GM12878 (cell line): Measurements from ENCODE around the gene FERMT2. TPM values are rescaled to one million over a fixed set of nuclear protein-coding genes. Genes with fewer than 3 reads are reported as not detected.
"Not testable (repeated sequence)": the region's sequence is repeated elsewhere in the genome, so short reads cannot be mapped to it uniquely, and the experiment has no call there.

Source experiments
- ATAC-seq: fragments of 200-7000 bp; cut with Tn5 transposase; 3 replicates; pipeline ENCODE4 v1.9.1; 2020; ENCODE audit warnings: mild to moderate bottlenecking, moderate library complexity
- BruUV-seq: library from RNA; stranded (reverse); fragments of 400-500 nt; replicated peaks from 2 replicates; lab custom pipeline; 2021; lab: Mats Ljungman, UMichigan
- CTCF ChIA-PET: fragments of 300-600 bp; sonication (Branson Sonifier 250); formaldehyde crosslinking; extraction: SDS; loops from one replicate; lab custom pipeline; 2021; ENCODE audit warnings: inconsistent platforms; lab: Yijun Ruan, JAX
- POLR2A ChIA-PET: fragments of 350-600 bp; formaldehyde crosslinking; extraction: SDS; loops from one replicate; lab custom pipeline; 2021; ENCODE audit warnings: inconsistent platforms; lab: Charles Lee
- RAD21 ChIA-PET: fragments of 300-600 bp; sonication (Branson Sonifier 250); formaldehyde crosslinking; loops from one replicate; lab custom pipeline; 2023; ENCODE audit warnings: antibody characterized with exemption; ENCODE audit not compliant: unreplicated experiment; lab: Charles Lee
- SMC1A ChIA-PET: fragments of 300-600 bp; sonication (Branson Sonifier 250); formaldehyde crosslinking; loops from one replicate; lab custom pipeline; 2023; ENCODE audit not compliant: unreplicated experiment, uncharacterized antibody; lab: Charles Lee
- DNase-seq: peaks from one replicate; pipeline ENCODE4 v3.0.0-alpha.2; 2011; ENCODE audit warnings: low read depth, low spot score
- FAIRE-seq: peaks from 3 replicates; lab custom pipeline; 2011; peaks lifted over from hg19 to GRCh38; lab: Jason Lieb, UNC
- H2AFZ ChIP-seq: 2 replicates; pipeline ENCODE4 v1.6.0; 2011; ENCODE audit warnings: low read depth, low read length, control low read depth; ENCODE audit not compliant: control insufficient read depth
- H3K27ac ChIP-seq: 2 replicates; pipeline ENCODE4 v1.5.1; 2011; ENCODE audit warnings: control low read depth; ENCODE audit not compliant: control insufficient read depth, insufficient read depth
- H3K27me3 ChIP-seq, 2 experiments: replicated peaks in 1 of 2; 2 replicates each; pipeline versions ENCODE4 v1.6.0 to v1.6.1; 2011; ENCODE audit warnings: low read length in 1 of 2; ENCODE audit not compliant: control insufficient read depth in 2 of 2, insufficient read depth in 2 of 2
- H3K36me3 ChIP-seq, 2 experiments: 2 replicates each; pipeline ENCODE4 v1.5.1; 2011; ENCODE audit warnings: low read length in 1 of 2; ENCODE audit not compliant: control insufficient read depth in 2 of 2, insufficient read depth in 2 of 2
- H3K4me1 ChIP-seq: 2 replicates; pipeline ENCODE4 v1.6.1; 2011; ENCODE audit warnings: mild to moderate bottlenecking, low read length, moderate library complexity, mixed read lengths; ENCODE audit not compliant: control insufficient read depth, insufficient read depth
- H3K4me2 ChIP-seq: 2 replicates; pipeline ENCODE4 v1.6.0; 2011; ENCODE audit warnings: control low read depth; ENCODE audit not compliant: control insufficient read depth, insufficient read depth
- H3K4me3 ChIP-seq: fragments of 200-600 bp; sonication (generic); 2 replicates; pipeline ENCODE4 v1.5.1; 2016
- H3K79me2 ChIP-seq: 2 replicates; pipeline ENCODE4 v1.6.0; 2011; ENCODE audit warnings: low read length; ENCODE audit not compliant: control insufficient read depth, insufficient read depth
- H3K9ac ChIP-seq: 2 replicates; pipeline ENCODE4 v1.8.0; 2011; ENCODE audit warnings: low read length, control low read depth, mixed read lengths; ENCODE audit not compliant: control insufficient read depth, insufficient read depth
- H3K9me3 ChIP-seq: replicated peaks from 3 replicates; pipeline ENCODE4 v1.5.1; 2011; ENCODE audit warnings: mild to moderate bottlenecking, low read length; ENCODE audit not compliant: control insufficient read depth, insufficient read depth
- H4K20me1 ChIP-seq: 2 replicates; pipeline ENCODE4 v1.6.0; 2011; ENCODE audit not compliant: control insufficient read depth, insufficient read depth
- EED ChIP-seq: sonication (generic); IDR thresholded peaks from 2 replicates; pipeline ENCODE4 v1.6.1; 2016; ENCODE audit warnings: antibody characterized with exemption, low read depth
- JUNB ChIP-seq: IDR thresholded peaks from 2 replicates; pipeline ENCODE4 v1.6.1; 2016; ENCODE audit warnings: antibody characterized with exemption, mild to moderate bottlenecking
- MEF2B ChIP-seq: fragments of 450-650 bp; IDR thresholded peaks from 2 replicates; pipeline ENCODE4 v1.6.1; 2018; ENCODE audit warnings: mild to moderate bottlenecking, moderate library complexity; ENCODE audit not compliant: partially characterized antibody, poor library complexity, severe bottlenecking
- MTA3 ChIP-seq: IDR thresholded peaks from 2 replicates; pipeline ENCODE4 v1.6.1; 2012; ENCODE audit warnings: low read length, inconsistent platforms, borderline replicate concordance
- NR2F1 ChIP-seq: fragments of 450-650 bp; conservative IDR thresholded peaks from 2 replicates; pipeline ENCODE4 v1.6.1; 2017; ENCODE audit warnings: mild to moderate bottlenecking
- SIX5 ChIP-seq: IDR thresholded peaks from 2 replicates; pipeline ENCODE4 v1.6.1; 2011; ENCODE audit warnings: mild to moderate bottlenecking, low read depth, low read length, moderate library complexity; ENCODE audit not compliant: severe bottlenecking
- TCF3 ChIP-seq: IDR thresholded peaks from 2 replicates; pipeline ENCODE4 v1.6.1; 2012; ENCODE audit warnings: low read depth, mild to moderate bottlenecking, low read length, borderline replicate concordance; ENCODE audit not compliant: insufficient read depth
- WGBS: methylation state at CpG from one replicate; pipeline ENCODE4 v1.1.6; 2016; ENCODE audit warnings: low lambda C conversion rate; ENCODE audit not compliant: insufficient replicate concordance, insufficient coverage; ENCODE audit errors: missing lambda C conversion rate; 5-methylcytosine and 5-hydroxymethylcytosine counted together
- in situ Hi-C: fragments of 300-500 bp; cut with MboI; formaldehyde crosslinking; loops from 9 replicates; pipeline ENCODE4 v1.14.3; 2018; ENCODE audit warnings: mixed read lengths
- intact Hi-C: fragments of 100-400 bp; cut with micrococcal nuclease; formaldehyde crosslinking; loops from one replicate; pipeline ENCODE4 v1.14.2; 2022; ENCODE audit not compliant: unreplicated experiment
- polyA plus RNA-seq, 11 experiments: library from polyadenylated mRNA; depleted of rRNA in 4 of 11; unstranded in 6 of 11; stranded (reverse) in 5 of 11; fragments of >200 nt; fragmentation: Nextera tagmentation in 4 of 11; fragmentation: Illumina TruSeq in 1 of 11; extraction: Ambion mirVana in 4 of 11; extraction: Trizol in 1 of 11; gene quantifications; 1 replicate in 1 of 11; 2 replicates in 10 of 11; pipeline versions ENCODE4 v1.2.1 to v1.2.3, GENCODE V29; 2011 to 2016; ENCODE audit warnings: inconsistent platforms in 2 of 11, missing spikeins in 2 of 11, low read depth in 1 of 11
- total RNA-seq, 4 experiments: library from RNA; depleted of rRNA in 3 of 4; stranded (reverse); fragments of >200 nt in 3 of 4; fragmentation: Illumina TruSeq in 1 of 4; extraction: Trizol in 1 of 4; gene quantifications; 2 replicates each; pipeline versions ENCODE4 v1.2.1 to v1.2.3, GENCODE V29; 2013 to 2021

FERMT2 gene
- total and polyA plus RNA-seq, 10 of the 15 experiments (the other 5 are each of a cell fraction or from before 2014, with no cell fraction given): 4.9 to 35.5 (median 19.5) TPM

GRCh38 chr14:52922059-52922458 lies 28.8 kb downstream of the FERMT2 start:
- DNase-seq: no peak

GRCh38 chr14:52920411-52920810 lies 30.4 kb downstream of the FERMT2 start:
- H3K79me2 ChIP-seq, H3K4me2 ChIP-seq, FAIRE-seq, H3K27me3 ChIP-seq, in situ Hi-C loops, intact Hi-C loops, H3K9ac ChIP-seq, ATAC-seq, H3K4me1 ChIP-seq, DNase-seq, POLR2A ChIA-PET, H2AFZ ChIP-seq, H4K20me1 ChIP-seq, H3K9me3 ChIP-seq, H3K27ac ChIP-seq, H3K36me3 ChIP-seq, BruUV-seq, H3K4me3 ChIP-seq: not testable (repeated sequence)
- CTCF ChIA-PET: interaction anchor here (1.3 to 2.9 kb wide), 2 partner anchors 14 to 134 kb away, joined by 4 to 13 read pairs; no protein-coding TSS in a partner anchor
- WGBS: 97% methylated on average over 5 of the region's 5 CpGs
- SMC1A ChIA-PET: interaction anchor here (1.0 to 10.1 kb wide), 7 partner anchors 8 to 95 kb away, joined by 3 to 79 read pairs (median 4); no protein-coding TSS in a partner anchor
- RAD21 ChIA-PET: interaction anchor here (0.7 to 3.8 kb wide), 3 partner anchors 9 to 136 kb away, joined by 3 to 17 read pairs (median 3); no protein-coding TSS in a partner anchor

More at GRCh38 chr14:52922059-52922458, 28.8 kb downstream of the FERMT2 start:
- Histone ChIP-seq H2AFZ (no peak overlapping the region), H3K9ac (no peak overlapping the region), H3K9me3 (no peaks in the 10 kb centered on the region), H3K4me3 (no peak overlapping the region), H3K4me2 (no peak overlapping the region), H3K4me1 (peaks cover 6% of the 10 kb centered on the region), H3K36me3 (no peaks in the 10 kb centered on the region), H3K79me2 (no peaks in the 10 kb centered on the region), H4K20me1 (no peaks in the 10 kb centered on the region), H3K27ac (no peak overlapping the region), H3K27me3 (no peaks in the 10 kb centered on the region)
- in situ Hi-C loops: no loop called here
- ChIA-PET RAD21 (interaction anchor here (1.2 to 1.9 kb wide), 7 partner anchors 9 to 97 kb away, joined by 3 to 12 read pairs (median 6); partner anchors contain the start of gene FERMT2), CTCF (interaction anchor here (0.9 to 4.4 kb wide), 11 partner anchors 9 to 385 kb away, joined by 3 to 43 read pairs (median 4); no protein-coding TSS in a partner anchor), SMC1A (interaction anchor here (0.6 to 10.1 kb wide), 13 partner anchors 9 to 705 kb away, joined by 3 to 79 read pairs (median 3); no protein-coding TSS in a partner anchor), POLR2A (interaction anchor here (0.6 to 1.4 kb wide), 5 partner anchors 12 to 27 kb away, joined by 3 to 5 read pairs (median 4); no protein-coding TSS in a partner anchor)
- no peak for ATAC-seq
- intact Hi-C loops: no loop called here
- FAIRE-seq: no peak
- TF ChIP-seq JUNB: no peak
- TF ChIP-seq MTA3: no peak
- TF ChIP-seq SIX5: no peak
- TF ChIP-seq EED: 0 out of 2 replicates have a peak, but pooled peaks have one; percentile 15
- TF ChIP-seq MEF2B: no peak
- TF ChIP-seq TCF3: no peak
- TF ChIP-seq NR2F1: no peak
- BruUV-seq: no TSS peak
